ENCODE results near the gene SOCS7.
"Not testable (repeated sequence)": the region's sequence is repeated elsewhere in the genome, so short reads cannot be mapped to it uniquely, and the experiment has no call there.

The SOCS7 gene

GRCh38 chr17:38421871-38422827 is 70.5 kb downstream of the SOCS7 start:
- DNase-seq: no peak

DNA sequence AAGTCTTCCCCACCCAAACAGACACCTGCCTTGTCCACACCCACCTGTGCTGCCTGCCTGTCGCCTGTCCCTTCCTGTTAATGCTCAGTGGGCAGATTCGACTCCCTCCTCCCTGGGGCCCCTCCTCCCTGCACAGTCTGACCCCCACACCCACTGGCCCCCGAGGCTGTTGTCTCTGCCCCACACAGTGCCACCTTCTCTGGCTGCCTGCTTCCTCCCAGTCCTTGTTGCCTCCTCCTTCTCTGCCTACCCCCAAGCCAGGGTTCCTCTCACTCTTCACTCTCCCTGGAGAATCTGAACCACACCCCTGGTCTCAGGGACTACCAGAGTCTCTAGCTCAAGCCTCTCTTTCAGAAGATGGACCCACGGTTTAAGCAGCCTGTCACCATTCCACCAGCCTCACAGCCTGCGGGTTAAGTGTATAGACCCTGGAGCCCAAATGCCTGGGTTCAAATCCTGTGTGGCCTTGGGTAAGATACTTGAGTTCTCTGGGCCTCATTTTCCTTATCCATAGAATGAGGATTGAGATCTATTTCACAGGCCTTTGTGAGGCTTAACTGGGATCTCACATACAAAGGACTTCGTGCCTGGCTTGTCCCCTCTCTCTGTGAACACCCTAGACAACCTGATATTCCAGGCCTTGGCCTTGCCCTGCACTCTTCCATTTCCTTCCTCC is 72.8 kb downstream of the SOCS7 start:
- DNase-seq: no peak

- DNase-seq: no peak
Measured at GRCh38 chr17:38425031-38425430, 73.4 kb downstream of the SOCS7 start.

DNA sequence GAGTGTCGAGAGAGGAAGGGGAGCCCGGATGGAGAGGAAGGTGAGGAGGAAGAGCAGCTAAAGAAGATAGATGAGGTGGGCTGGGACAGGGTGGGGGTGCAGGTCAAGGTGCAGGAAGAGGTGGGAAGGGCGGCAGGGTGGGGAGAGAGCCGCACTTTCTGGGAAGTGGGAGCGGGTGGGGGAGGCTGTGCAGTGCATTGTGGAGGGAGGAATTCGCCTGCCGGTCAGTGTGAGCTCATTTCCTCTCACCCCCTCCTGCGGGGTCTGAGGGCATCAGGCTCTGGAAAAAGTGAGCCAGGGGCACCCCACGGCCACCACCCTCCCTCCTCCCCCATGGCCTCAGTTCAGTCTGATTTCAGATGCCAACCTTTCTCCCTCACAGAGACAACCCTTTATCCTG is 74.1 kb downstream of the SOCS7 start:
- no peak for DNase-seq

DNA sequence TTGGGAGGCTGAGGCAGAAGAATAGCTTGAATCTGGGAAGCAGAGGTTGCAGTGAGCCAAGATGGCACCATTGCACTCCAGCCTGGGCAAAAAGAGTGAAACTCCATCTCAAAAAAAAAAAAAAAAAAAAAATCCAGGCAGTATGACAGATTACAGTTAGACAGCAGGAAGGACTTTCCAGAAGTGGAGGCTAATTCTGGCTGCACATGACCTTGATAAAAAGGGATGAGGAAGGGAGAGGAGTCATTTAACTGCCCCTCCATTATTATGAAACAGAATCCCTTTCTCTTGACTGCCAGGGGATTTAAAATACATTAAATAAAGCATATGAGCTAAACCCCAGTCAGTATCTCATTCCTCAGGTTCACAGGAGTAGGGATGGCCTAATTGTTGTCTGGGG is 74.8 kb downstream of the SOCS7 start:
- DNase-seq: no peak

- no peak for DNase-seq
Measured at GRCh38 chr17:38427160-38427949, 75.7 kb downstream of the SOCS7 start.

DNA sequence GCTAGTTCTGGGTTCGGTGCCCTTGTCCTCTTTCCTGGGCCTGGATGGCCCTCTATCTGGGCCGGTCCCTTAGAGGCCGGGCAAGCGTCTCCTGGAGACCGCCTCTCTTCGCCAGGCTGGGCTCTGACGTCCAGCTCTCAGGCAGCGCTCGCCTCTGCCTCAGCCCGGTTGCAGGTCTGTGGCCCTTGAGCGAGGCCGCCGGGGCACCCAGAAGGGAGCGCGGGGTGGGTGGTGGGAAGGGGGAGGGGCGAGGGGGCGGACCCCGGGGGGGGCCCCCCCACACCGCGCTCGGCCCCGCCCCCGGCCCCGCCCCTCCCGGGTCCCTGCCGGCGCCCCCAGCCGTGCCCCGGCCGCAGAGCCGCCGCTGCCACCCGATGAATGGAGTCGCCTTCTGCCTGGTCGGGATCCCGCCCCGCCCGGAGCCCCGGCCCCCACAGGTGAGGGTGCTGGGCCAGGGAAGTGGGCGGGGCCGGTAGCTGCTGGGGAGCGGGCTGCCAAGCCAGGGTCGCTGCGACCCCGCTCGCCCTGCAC is 76.5 kb downstream of the SOCS7 start, which contains the start of gene ARHGAP23:
Gene ARHGAP23, plus strand, starts transcription at position 353 of the 531 bp plus-strand sequence. Its CDS starts 22 bp downstream, at position 375.
- no peak for DNase-seq

GRCh38 chr17:38428643-38429371 is 77.2 kb downstream of the SOCS7 start:
- no peak for DNase-seq

- DNase-seq: no peak
Measured at GRCh38 chr17:38429476-38430100, 77.9 kb downstream of the SOCS7 start.

DNA sequence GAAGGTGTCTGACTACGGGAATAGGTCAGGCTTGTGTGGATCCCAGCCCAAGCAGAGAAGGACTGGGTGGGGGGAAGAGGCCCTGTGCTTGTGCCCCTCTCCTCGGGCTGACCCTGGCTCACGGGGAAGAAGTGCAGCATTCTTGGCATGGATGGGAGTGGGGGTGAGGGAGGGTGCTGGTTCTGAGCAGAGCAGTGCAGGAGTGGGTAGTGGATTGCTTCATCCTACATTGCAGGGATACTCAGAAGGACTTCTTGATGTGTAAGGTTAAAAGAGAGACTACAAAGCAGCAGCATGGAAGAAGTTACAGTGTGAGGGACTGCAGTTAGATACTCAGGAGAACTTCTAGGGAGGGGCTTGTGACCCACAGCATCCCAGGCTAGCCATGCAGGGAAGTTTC is 78.7 kb downstream of the SOCS7 start:
- DNase-seq: no peak

DNA sequence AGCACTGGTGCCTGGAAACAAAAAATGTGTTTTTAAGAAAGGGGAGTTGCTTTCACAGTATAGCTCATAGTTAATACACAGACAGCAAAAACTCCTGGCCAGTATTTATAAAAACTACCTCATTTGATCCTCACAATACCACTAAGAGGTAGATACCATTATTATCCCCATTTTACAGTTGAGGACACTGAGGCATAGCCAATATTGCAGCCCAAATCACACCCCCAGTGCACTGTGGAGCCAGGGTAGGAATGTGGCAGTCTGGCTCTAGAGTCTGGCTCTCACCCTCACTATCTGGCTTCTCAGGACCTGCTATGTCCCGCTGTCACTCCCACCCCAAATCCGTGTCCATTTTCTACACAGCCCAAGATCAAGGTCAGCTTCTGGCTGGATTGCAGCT is 79.2 kb downstream of the SOCS7 start:
- no peak for DNase-seq

GRCh38 chr17:38431346-38432145 is 79.9 kb downstream of the SOCS7 start:
- DNase-seq: no peak

DNA sequence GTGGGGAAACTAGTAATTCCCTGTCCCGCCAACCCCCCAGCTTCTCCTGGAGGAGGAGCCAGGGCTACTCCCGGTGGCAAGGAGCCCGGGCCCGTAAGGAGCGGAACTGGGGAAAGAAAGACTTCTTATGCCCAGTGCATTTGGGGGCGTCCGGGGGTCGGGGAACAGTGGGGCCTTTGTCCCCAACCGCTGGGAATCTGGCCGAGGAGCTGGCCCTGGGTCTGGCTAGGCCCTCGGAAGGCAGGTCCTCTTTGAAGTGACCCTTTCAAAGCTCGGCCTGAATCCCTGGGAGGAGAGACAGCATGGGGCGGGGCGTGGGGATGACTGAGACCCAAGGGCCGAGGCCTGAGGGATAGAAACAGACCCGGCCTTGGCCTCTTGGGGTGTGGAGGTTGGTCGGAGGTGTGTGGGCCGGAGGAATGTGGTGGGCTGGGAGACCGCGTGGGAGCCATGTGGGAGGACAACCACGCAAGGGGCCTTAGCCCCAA is 82.6 kb downstream of the SOCS7 start:
- DNase-seq: no peak

DNA sequence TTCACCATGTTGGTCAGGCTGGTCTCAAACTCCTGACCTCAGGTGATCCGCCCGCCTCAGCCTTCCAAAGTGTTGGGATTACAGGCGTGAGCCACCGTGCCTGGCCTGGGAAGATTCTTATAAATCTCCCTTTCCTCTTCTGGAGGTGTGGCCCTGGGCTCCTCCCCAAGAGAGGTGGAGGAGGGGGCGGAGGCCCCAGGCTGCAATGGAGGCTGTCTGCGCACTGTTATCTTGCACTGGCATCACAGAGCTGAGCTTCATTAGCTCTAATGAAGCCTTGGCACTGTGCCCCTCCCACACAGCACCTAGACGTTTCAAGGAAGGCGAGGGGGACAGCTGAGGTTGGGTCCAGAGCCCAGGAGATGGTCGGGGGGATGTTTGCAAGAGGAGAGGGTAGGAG is 84.2 kb downstream of the SOCS7 start:
- DNase-seq: no peak

- DNase-seq: no peak
Measured at GRCh38 chr17:38436386-38436785, 84.7 kb downstream of the SOCS7 start.

DNA sequence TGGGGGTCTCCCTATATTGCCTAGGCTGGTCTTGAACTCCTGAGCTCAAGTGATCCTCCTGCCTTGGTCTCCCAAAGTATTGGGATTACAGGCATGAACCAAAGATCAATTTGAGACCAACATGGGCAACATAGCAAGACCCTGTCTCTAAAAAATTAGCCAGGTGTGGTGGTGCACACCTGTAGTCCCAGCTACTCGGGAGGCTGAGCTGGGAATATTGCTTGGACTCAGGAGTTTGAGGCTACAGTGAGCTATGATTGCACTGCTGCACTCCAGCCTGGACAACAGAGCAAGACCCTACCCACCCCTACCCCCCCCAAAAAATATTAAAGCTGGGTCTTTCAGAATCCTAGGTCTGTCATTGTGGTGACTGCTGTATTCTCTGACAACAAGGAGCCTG is 85.7 kb downstream of the SOCS7 start:
- not testable (repeated sequence) for DNase-seq

DNA sequence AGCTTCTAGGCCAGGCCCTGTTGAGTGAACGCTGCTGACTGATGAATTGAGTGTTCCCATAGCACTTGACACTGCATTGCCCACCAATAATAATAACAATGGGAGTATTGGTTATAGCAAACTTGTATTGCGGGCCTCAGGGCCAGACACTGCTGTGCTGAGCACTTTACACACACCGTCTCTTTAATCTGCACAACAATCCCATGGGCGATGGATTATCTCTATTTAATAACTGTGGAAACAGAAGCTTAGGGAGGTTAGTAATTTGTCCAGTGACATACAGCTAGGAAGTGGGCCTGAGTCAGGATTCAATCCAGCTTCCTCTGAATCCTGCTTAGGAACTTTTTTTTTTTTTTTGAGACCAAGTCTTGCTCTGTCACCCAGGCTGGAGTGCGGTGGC is 87.8 kb downstream of the SOCS7 start:
- DNase-seq: no peak

GRCh38 chr17:38440614-38441397 is 89.2 kb downstream of the SOCS7 start:
- no peak for DNase-seq

DNA sequence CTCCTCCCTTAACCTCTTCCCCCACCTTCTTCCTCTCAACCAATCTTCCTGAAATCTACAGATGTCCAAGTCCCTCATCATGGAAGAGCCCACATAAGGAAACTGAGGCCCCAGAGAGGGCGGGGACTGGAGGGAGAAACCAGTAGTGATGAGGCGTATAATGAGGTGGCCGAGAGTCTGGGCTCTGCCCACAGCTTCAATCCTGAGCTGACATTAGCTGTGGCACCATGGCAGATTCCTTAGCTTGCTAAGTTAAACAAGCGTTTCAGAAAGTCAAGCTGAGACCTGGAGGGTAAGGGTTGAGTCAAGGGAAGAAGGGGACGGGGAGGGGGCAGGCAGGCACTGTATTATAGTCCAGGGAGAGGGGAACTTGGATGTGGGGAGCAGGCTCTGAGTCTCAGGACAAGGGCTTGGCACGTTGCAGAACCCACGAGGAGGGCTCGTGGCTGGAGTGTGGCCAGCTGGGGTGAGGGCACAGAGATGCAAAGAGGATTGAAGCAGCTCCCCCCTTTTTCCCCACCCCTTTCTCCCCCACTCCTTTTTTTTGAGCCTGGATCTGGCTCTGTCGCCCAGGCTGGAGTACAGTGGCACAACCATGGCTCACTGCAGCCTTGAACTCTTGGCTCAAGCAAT is 89.9 kb downstream of the SOCS7 start:
- no peak for DNase-seq

All from NCI-H1694 (cell line).